Measurements from ENCODE around the gene SEZ6L. TPM values are rescaled to one million over a fixed set of nuclear protein-coding genes. Genes with fewer than 3 reads are reported as not detected.

The SEZ6L gene
- polyA plus RNA-seq, 1 donor, result 0.10 TPM

- peak; percentile 36 for DNase-seq
These were observed 259.5 kb downstream of the SEZ6L start, which contains the start of gene ASPHD2 for GRCh38 chr22:26428515-26429457. Gene ASPHD2, plus strand, starts transcription at chr22:26429260. Its CDS starts 4,356 bp downstream, at chr22:26433616.

- no peak for DNase-seq
These were observed 260.4 kb downstream of the SEZ6L start for GRCh38 chr22:26429458-26430286.

GRCh38 chr22:26430600-26430999, 261.3 kb downstream of the SEZ6L start:
- DNase-seq, result no peak

GRCh38 chr22:26431261-26431995, 262.2 kb downstream of the SEZ6L start:
- no peak for DNase-seq

GRCh38 chr22:26432619-26433311, 263.5 kb downstream of the SEZ6L start:
- no peak for DNase-seq
